Fibroblast of villous mesenchyme (primary cell): ENCODE measurements around the gene SPX. TPM values are rescaled to one million over a fixed set of nuclear protein-coding genes. Genes with fewer than 3 reads are reported as not detected.
A peak's percentile ranks its signal among the peaks of the same experiment; 100 is the strongest.

ENCODE experiments used
- DNase-seq: peaks from one replicate; pipeline ENCODE4 v3.0.0-alpha.2; 2010; ENCODE audit warnings: low read depth
- H3K4me3 ChIP-seq: 2 replicates; pipeline ENCODE4 v1.5.1; 2011; ENCODE audit warnings: low read depth, mild to moderate bottlenecking, low read length
- total RNA-seq: library from RNA; depleted of rRNA; stranded (reverse); fragments of >200 nt; gene quantifications from 2 replicates; pipeline ENCODE4 v1.2.3, GENCODE V29; 2012
- TF ChIP-seq, protein P1 (sequence below): IDR thresholded peaks from 2 replicates; pipeline ENCODE4 v1.5.1; 2012; ENCODE audit warnings: low read depth, mild to moderate bottlenecking, low read length; ENCODE audit not compliant: insufficient read depth

Gene SPX
- total RNA-seq, 1 donor: 0.86 TPM

DNA sequence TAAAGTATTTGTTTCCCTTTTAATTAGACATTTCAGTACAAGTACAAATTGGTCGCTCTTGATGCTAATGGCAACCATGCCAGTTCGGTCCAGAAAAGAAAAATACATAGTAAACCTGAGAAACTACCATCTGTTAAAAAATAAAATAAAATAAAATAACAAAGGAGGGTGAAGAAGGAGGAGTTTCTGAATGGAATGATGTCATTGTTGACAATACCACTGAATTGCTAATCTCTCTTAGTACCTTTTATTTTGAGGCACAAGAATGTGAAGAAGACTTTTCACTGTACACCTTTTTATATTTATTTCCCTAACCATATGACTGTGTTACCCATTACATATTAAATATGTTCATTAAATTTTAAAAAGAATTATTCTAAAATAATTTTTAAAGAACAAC is 19.5 kb downstream of the SPX start:
- TF ChIP-seq, protein P1, sequence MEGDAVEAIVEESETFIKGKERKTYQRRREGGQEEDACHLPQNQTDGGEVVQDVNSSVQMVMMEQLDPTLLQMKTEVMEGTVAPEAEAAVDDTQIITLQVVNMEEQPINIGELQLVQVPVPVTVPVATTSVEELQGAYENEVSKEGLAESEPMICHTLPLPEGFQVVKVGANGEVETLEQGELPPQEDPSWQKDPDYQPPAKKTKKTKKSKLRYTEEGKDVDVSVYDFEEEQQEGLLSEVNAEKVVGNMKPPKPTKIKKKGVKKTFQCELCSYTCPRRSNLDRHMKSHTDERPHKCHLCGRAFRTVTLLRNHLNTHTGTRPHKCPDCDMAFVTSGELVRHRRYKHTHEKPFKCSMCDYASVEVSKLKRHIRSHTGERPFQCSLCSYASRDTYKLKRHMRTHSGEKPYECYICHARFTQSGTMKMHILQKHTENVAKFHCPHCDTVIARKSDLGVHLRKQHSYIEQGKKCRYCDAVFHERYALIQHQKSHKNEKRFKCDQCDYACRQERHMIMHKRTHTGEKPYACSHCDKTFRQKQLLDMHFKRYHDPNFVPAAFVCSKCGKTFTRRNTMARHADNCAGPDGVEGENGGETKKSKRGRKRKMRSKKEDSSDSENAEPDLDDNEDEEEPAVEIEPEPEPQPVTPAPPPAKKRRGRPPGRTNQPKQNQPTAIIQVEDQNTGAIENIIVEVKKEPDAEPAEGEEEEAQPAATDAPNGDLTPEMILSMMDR: no peak
- no peak for DNase-seq
- H3K4me3 ChIP-seq: no peak overlapping the region

DNA sequence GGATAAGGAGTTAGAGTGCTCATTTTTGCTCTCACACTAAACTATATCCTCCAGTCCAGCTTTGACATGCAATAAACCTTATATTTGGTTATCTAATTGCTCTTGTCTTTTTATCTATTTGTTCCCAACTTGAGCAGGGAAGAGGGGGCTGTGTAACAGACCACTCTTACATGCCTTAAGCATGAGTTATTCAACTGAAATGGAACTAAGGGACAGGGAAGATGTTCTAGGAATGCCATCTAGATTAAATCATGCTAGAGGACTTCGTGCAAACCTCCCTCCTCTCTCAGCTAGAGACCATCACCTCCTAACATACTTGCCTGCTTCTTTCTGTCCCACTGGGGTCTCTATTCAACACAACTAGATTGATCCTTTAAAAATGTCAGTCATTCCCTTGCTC is 20.6 kb downstream of the SPX start:
- TF ChIP-seq, protein P1: no peak
- DNase-seq: no peak
- no peak overlapping the region for H3K4me3 ChIP-seq

GRCh38 chr12:21547437-21547836 is 21.3 kb downstream of the SPX start:
- no peak overlapping the region for H3K4me3 ChIP-seq
- TF ChIP-seq, protein P1: no peak

DNA sequence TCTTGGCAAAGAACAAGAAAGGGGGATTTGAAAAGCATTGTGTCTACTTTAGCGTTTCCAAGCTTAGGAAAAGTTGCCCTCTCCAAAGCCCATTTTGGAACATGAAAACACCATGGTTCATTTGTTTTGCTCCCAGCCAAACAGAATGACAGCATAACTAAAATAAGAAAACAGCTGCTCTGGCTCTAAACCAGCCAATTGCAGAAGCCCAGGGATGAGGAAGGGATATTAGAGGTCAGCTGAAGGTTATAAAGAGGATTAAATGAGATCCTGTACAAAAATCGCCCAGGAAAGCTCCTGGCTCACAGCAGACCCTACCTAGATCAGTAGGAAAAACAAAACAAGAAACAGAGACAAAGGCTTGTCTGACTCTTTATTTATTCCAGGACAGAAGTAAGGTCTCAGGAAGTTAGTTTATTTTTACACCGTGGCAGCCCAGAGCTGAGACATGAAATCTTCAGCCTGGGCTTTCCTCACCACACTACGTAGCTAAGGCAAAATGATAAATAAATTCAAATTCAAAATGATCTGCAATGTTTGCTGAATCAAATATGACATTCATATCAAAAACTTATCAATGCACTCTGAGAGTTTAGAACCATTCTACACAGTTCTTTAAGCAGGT is 25.9 kb downstream of the SPX start:
- H3K4me3 ChIP-seq: no peak overlapping the region
- peak; percentile 1 for DNase-seq
- TF ChIP-seq, protein P1: no peak

More at GRCh38 chr12:21547437-21547836, 21.3 kb downstream of the SPX start:
- DNase-seq: no peak

GRCh38 chr12:21552635-21553328 is 26.7 kb downstream of the SPX start:
- DNase-seq: no peak
- TF ChIP-seq, protein P1: no peak
- H3K4me3 ChIP-seq: no peak overlapping the region

GRCh38 chr12:21553329-21553675 is 27.2 kb downstream of the SPX start:
- TF ChIP-seq, protein P1: no peak
- no peak for DNase-seq
- no peak overlapping the region for H3K4me3 ChIP-seq
